SK-N-SH treated with all-trans-retinoic acid at 6 μM for 48 hours (cell line): ENCODE results near the gene HDGF.

Source experiments
- ATAC-seq: fragments of 200-7000 bp; cut with Tn5 transposase; 3 replicates; pipeline ENCODE4 v1.9.1; 2020; ENCODE audit warnings: mild to moderate bottlenecking, moderate library complexity
- ARNTL ChIP-seq: fragments of 450-650 bp; formaldehyde crosslinking; IDR thresholded peaks from 2 replicates; pipeline ENCODE4 v1.5.0; 2020; ENCODE audit warnings: low read depth, mild to moderate bottlenecking, moderate library complexity, borderline replicate concordance
- CREB5 ChIP-seq: fragments of 250-450 bp; sonication (Bioruptor Pico); IDR thresholded peaks from 2 replicates; pipeline ENCODE4 v1.5.1; 2020; ENCODE audit warnings: low read depth, mild to moderate bottlenecking, moderate library complexity
- CSDC2 ChIP-seq: fragments of 250-450 bp; sonication (Bioruptor Pico); IDR thresholded peaks from 2 replicates; pipeline ENCODE4 v1.5.0; 2020; ENCODE audit warnings: mild to moderate bottlenecking, moderate library complexity
- ESRRG ChIP-seq: fragments of 250-450 bp; sonication (Bioruptor Pico); IDR thresholded peaks from 2 replicates; pipeline ENCODE4 v1.6.1; 2021; ENCODE audit warnings: mild to moderate bottlenecking
- GLIS3 ChIP-seq: fragments of 250-450 bp; sonication (Bioruptor Pico); IDR thresholded peaks from 2 replicates; pipeline ENCODE4 v1.5.0; 2020; ENCODE audit warnings: mild to moderate bottlenecking, moderate library complexity
- ISL1 ChIP-seq: fragments of 250-450 bp; sonication (Bioruptor Pico); IDR thresholded peaks from 2 replicates; pipeline ENCODE4 v2.1.2; 2022; ENCODE audit warnings: mild to moderate bottlenecking, moderate library complexity
- OSR1 ChIP-seq: fragments of 250-450 bp; sonication (Bioruptor Pico); IDR thresholded peaks from 2 replicates; pipeline ENCODE4 v1.8.0; 2022; ENCODE audit warnings: moderate library complexity, mild to moderate bottlenecking, inconsistent platforms
- PATZ1 ChIP-seq: fragments of 250-450 bp; sonication (Bioruptor Pico); IDR thresholded peaks from 2 replicates; pipeline ENCODE4 v1.8.0; 2020; ENCODE audit warnings: mild to moderate bottlenecking, moderate library complexity, borderline replicate concordance
- PPARA ChIP-seq: fragments of 250-450 bp; sonication (Bioruptor Pico); IDR thresholded peaks from 2 replicates; pipeline ENCODE4 v1.5.0; 2020; ENCODE audit warnings: mild to moderate bottlenecking, borderline replicate concordance
- RARB ChIP-seq: fragments of 250-450 bp; sonication (Bioruptor Pico); IDR thresholded peaks from 2 replicates; pipeline ENCODE4 v1.8.0; 2021; ENCODE audit warnings: mild to moderate bottlenecking, moderate library complexity
- SNAI2 ChIP-seq: fragments of 250-450 bp; sonication (Bioruptor Pico); IDR thresholded peaks from 2 replicates; pipeline ENCODE4 v1.5.0; 2020; ENCODE audit warnings: mild to moderate bottlenecking, moderate library complexity
- TCF4 ChIP-seq: fragments of 250-450 bp; sonication (Bioruptor Pico); IDR thresholded peaks from 2 replicates; pipeline ENCODE4 v1.8.0; 2021; ENCODE audit warnings: mild to moderate bottlenecking, moderate library complexity, borderline replicate concordance
- TOX ChIP-seq: fragments of 250-450 bp; sonication (Bioruptor Pico); IDR thresholded peaks from 2 replicates; pipeline ENCODE4 v1.8.0; 2021; ENCODE audit warnings: mild to moderate bottlenecking, moderate library complexity, borderline replicate concordance
- ZC3H10 ChIP-seq: fragments of 250-450 bp; sonication (Bioruptor Pico); IDR thresholded peaks from 2 replicates; pipeline ENCODE4 v1.5.1; 2021; ENCODE audit warnings: mild to moderate bottlenecking, moderate library complexity
- ZFP30 ChIP-seq: fragments of 450-650 bp; formaldehyde crosslinking; IDR thresholded peaks from 2 replicates; pipeline ENCODE4 v1.5.0; 2022; ENCODE audit warnings: mild to moderate bottlenecking, moderate library complexity
- ZNF565 ChIP-seq: fragments of 450-650 bp; formaldehyde crosslinking; conservative IDR thresholded peaks from 2 replicates; pipeline ENCODE4 v1.5.0; 2020; ENCODE audit warnings: low read depth, mild to moderate bottlenecking, moderate library complexity
- ZNF70 ChIP-seq: fragments of 450-650 bp; formaldehyde crosslinking; IDR thresholded peaks from 2 replicates; pipeline ENCODE4 v1.5.0; 2020; ENCODE audit warnings: mild to moderate bottlenecking, moderate library complexity
- ZNF8 ChIP-seq: fragments of 450-650 bp; formaldehyde crosslinking; IDR thresholded peaks from 2 replicates; pipeline ENCODE4 v1.5.0; 2020; ENCODE audit warnings: mild to moderate bottlenecking, moderate library complexity
- TF ChIP-seq, protein P1 (sequence below): fragments of 250-450 bp; sonication (Bioruptor Pico); IDR thresholded peaks from 2 replicates; pipeline ENCODE4 v1.5.0; 2020; ENCODE audit warnings: mild to moderate bottlenecking, moderate library complexity

The HDGF gene

GRCh38 chr1:156741481-156741983 lies 9.9 kb downstream of the HDGF start:
- no peak for ATAC-seq
- TF ChIP-seq ESRRG (CRISPR knock-in tag), result no peak
- TF ChIP-seq ZNF8 (CRISPR knock-in tag), result no peak
- TF ChIP-seq ISL1 (CRISPR knock-in tag), result no peak
- 0 out of 2 replicates have a peak, but pooled peaks have one; percentile 5 for TF ChIP-seq ZC3H10 (CRISPR knock-in tag)
- TF ChIP-seq ARNTL (CRISPR knock-in tag), result no peak
- 0 out of 2 replicates have a peak, but pooled peaks have one; percentile 69 for TF ChIP-seq RARB (CRISPR knock-in tag)

- ATAC-seq, result peak; percentile 93
- TF ChIP-seq ZNF565 (CRISPR knock-in tag) (no peak), ZFP30 (CRISPR knock-in tag) (no peak), TOX (CRISPR knock-in tag) (no peak), ZC3H10 (CRISPR knock-in tag) (no peak), PPARA (CRISPR knock-in tag) (no peak), ZNF8 (CRISPR knock-in tag) (no peak), ISL1 (CRISPR knock-in tag) (no peak), CSDC2 (CRISPR knock-in tag) (no peak), GLIS3 (no peak), CREB5 (no peak), PATZ1 (CRISPR knock-in tag) (no peak), OSR1 (CRISPR knock-in tag) (no peak), TCF4 (no peak), ESRRG (CRISPR knock-in tag) (no peak), ARNTL (CRISPR knock-in tag) (no peak), ZNF70 (CRISPR knock-in tag) (no peak), RARB (CRISPR knock-in tag) (no peak), SNAI2 (no peak)
- TF ChIP-seq, protein P1, sequence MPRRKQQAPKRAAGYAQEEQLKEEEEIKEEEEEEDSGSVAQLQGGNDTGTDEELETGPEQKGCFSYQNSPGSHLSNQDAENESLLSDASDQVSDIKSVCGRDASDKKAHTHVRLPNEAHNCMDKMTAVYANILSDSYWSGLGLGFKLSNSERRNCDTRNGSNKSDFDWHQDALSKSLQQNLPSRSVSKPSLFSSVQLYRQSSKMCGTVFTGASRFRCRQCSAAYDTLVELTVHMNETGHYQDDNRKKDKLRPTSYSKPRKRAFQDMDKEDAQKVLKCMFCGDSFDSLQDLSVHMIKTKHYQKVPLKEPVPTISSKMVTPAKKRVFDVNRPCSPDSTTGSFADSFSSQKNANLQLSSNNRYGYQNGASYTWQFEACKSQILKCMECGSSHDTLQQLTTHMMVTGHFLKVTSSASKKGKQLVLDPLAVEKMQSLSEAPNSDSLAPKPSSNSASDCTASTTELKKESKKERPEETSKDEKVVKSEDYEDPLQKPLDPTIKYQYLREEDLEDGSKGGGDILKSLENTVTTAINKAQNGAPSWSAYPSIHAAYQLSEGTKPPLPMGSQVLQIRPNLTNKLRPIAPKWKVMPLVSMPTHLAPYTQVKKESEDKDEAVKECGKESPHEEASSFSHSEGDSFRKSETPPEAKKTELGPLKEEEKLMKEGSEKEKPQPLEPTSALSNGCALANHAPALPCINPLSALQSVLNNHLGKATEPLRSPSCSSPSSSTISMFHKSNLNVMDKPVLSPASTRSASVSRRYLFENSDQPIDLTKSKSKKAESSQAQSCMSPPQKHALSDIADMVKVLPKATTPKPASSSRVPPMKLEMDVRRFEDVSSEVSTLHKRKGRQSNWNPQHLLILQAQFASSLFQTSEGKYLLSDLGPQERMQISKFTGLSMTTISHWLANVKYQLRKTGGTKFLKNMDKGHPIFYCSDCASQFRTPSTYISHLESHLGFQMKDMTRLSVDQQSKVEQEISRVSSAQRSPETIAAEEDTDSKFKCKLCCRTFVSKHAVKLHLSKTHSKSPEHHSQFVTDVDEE, result no peak
These were observed 10.6 kb downstream of the HDGF start, which contains the start of gene MRPL24 for GRCh38 chr1:156740741-156741480. Gene MRPL24, minus strand, starts transcription at chr1:156741088. Its CDS starts 2,384 bp downstream, at chr1:156738704.

DNA sequence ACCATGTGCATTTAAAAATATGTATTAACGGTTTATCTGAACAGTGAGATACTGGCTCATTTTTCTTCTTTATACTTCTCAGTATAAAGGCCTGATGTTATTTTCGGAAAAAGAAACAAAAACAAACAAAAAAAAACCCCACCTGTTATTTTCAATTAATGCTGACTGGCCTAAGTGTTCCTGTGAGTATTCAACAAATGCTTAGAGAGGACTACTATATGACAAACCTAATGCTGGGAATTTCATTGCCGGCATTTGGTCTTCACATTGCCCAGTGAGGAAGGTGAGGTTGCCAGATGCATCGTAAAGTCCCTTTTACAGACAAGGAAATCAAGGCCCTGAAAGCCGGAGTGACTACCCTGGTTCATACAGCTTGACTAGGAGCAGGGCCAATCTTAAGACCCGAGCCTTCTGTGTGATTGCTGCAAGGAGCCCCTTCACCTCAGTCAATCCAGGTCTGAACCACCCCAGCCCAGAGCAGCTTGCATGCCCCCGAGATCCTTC lies 11.2 kb downstream of the HDGF start:
- peak; percentile 42 for ATAC-seq
- TF ChIP-seq GLIS3 (no peak), TCF4 (no peak), TOX (CRISPR knock-in tag) (no peak), ZNF565 (CRISPR knock-in tag) (no peak), ESRRG (CRISPR knock-in tag) (no peak), PATZ1 (CRISPR knock-in tag) (no peak), ZNF70 (CRISPR knock-in tag) (no peak), PPARA (CRISPR knock-in tag) (no peak), ZC3H10 (CRISPR knock-in tag) (no peak), CSDC2 (CRISPR knock-in tag) (no peak), CREB5 (no peak), RARB (CRISPR knock-in tag) (no peak), OSR1 (CRISPR knock-in tag) (no peak), ARNTL (CRISPR knock-in tag) (no peak), ISL1 (CRISPR knock-in tag) (no peak), ZNF8 (CRISPR knock-in tag) (no peak), SNAI2 (no peak)
- TF ChIP-seq, protein P1, result no peak
